GM18526 (cell line): ENCODE measurements around the gene MAB21L3.

ENCODE experiments used
- POLR2A ChIP-seq: IDR thresholded peaks from 3 replicates; pipeline ENCODE4 v1.6.1; 2011; ENCODE audit not compliant: insufficient read length; ENCODE audit errors: extremely low read depth

Gene MAB21L3

GRCh38 chr1:116151739-116152576 lies 40.8 kb downstream of the MAB21L3 start:
- no peak for TF ChIP-seq POLR2A

- no peak for TF ChIP-seq POLR2A
Measured at GRCh38 chr1:116152577-116152943, 41.4 kb downstream of the MAB21L3 start.

GRCh38 chr1:116152950-116153691 lies 41.9 kb downstream of the MAB21L3 start:
- TF ChIP-seq POLR2A, result no peak

GRCh38 chr1:116153692-116154031 lies 42.5 kb downstream of the MAB21L3 start:
- TF ChIP-seq POLR2A, result no peak

- TF ChIP-seq POLR2A, result no peak
Measured at GRCh38 chr1:116154536-116154935, 43.3 kb downstream of the MAB21L3 start.

- TF ChIP-seq POLR2A, result no peak
Measured at GRCh38 chr1:116157096-116157495, 45.9 kb downstream of the MAB21L3 start.

- TF ChIP-seq POLR2A, result no peak
Measured at GRCh38 chr1:116159177-116159576, 48.0 kb downstream of the MAB21L3 start.

GRCh38 chr1:116159611-116160010 lies 48.4 kb downstream of the MAB21L3 start:
- no peak for TF ChIP-seq POLR2A

- TF ChIP-seq POLR2A, result no peak
Measured at GRCh38 chr1:116161390-116161789, 50.2 kb downstream of the MAB21L3 start.

- no peak for TF ChIP-seq POLR2A
Measured at GRCh38 chr1:116161877-116162390, 50.7 kb downstream of the MAB21L3 start.

GRCh38 chr1:116163533-116163932 lies 52.3 kb downstream of the MAB21L3 start:
- TF ChIP-seq POLR2A, result no peak

GRCh38 chr1:116164150-116164549 lies 53.0 kb downstream of the MAB21L3 start:
- TF ChIP-seq POLR2A, result no peak

- no peak for TF ChIP-seq POLR2A
Measured at GRCh38 chr1:116164604-116165368, 53.6 kb downstream of the MAB21L3 start.

- no peak for TF ChIP-seq POLR2A
Measured at GRCh38 chr1:116165572-116165971, 54.4 kb downstream of the MAB21L3 start.

- no peak for TF ChIP-seq POLR2A
Measured at GRCh38 chr1:116166011-116166571, 54.9 kb downstream of the MAB21L3 start.

- TF ChIP-seq POLR2A, result no peak
Measured at GRCh38 chr1:116166655-116167054, 55.5 kb downstream of the MAB21L3 start.
